ENCODE results near the gene KLHL14.

GRCh38 chr18:32696376-32696775 lies 76.4 kb downstream of the KLHL14 start:
- TF ChIP-seq CTCF (IDR thresholded peaks at IDR 0.05; ENCODE audit: poor library complexity) = no peak
- TF ChIP-seq EZH2 (IDR thresholded peaks at IDR 0.05; ENCODE audit: borderline replicate concordance) = no peak
- no peak for TF ChIP-seq EZH2phosphoT487 (IDR thresholded peaks at IDR 0.05; ENCODE audit: low read depth, severe bottlenecking, unreplicated experiment)

All from hepatocyte (in vitro differentiated cells).